ENCODE data around the gene HERPUD1.
A peak's percentile ranks its signal among the peaks of the same experiment; 100 is the strongest.

Gene HERPUD1

GRCh38 chr16:56894331-56894917 lies 37.5 kb upstream of the HERPUD1 start:
- H3K4me1 ChIP-seq (ENCODE audit: control insufficient read depth in 1 of 2, insufficient read depth in 2 of 2, low read length in 2 of 2) = no peaks in the 10 kb centered on the region
- no peak overlapping the region for H3K4me3 ChIP-seq (ENCODE audit: low read depth in 1 of 2, low read length in 2 of 2)
- H3K27ac ChIP-seq (ENCODE audit: low read length) = no peak overlapping the region
- no peaks in the 10 kb centered on the region for H3K9me3 ChIP-seq (ENCODE audit: control insufficient read depth in 1 of 2, low read length in 2 of 2)
- no peaks in the 10 kb centered on the region for H3K36me3 ChIP-seq (ENCODE audit: control insufficient read depth in 1 of 2, insufficient read depth in 2 of 2, low read length in 2 of 2)
- no peaks in the 10 kb centered on the region for H3K27me3 ChIP-seq (ENCODE audit: low read depth, low read length)

- H3K36me3 ChIP-seq (ENCODE audit: control insufficient read depth in 1 of 2, insufficient read depth in 2 of 2, low read length in 2 of 2) = no peaks in the 10 kb centered on the region
- H3K4me3 ChIP-seq (ENCODE audit: low read depth in 1 of 2, low read length in 2 of 2) = no peak overlapping the region
- H3K27ac ChIP-seq (ENCODE audit: low read length) = no peak overlapping the region
- H3K4me1 ChIP-seq (ENCODE audit: control insufficient read depth in 1 of 2, insufficient read depth in 2 of 2, low read length in 2 of 2) = no peaks in the 10 kb centered on the region
- no peaks in the 10 kb centered on the region for H3K9me3 ChIP-seq (ENCODE audit: control insufficient read depth in 1 of 2, low read length in 2 of 2)
- H3K27me3 ChIP-seq (ENCODE audit: low read depth, low read length) = no peaks in the 10 kb centered on the region
Observed at GRCh38 chr16:56895813-56896212, 36.1 kb upstream of the HERPUD1 start.

- Histone ChIP-seq H3K9me3 (ENCODE audit: control insufficient read depth in 1 of 2, low read length in 2 of 2) (no peaks in the 10 kb centered on the region), H3K4me3 (ENCODE audit: low read depth in 1 of 2, low read length in 2 of 2) (no peak overlapping the region), H3K27ac (ENCODE audit: low read length) (no peak overlapping the region), H3K27me3 (ENCODE audit: low read depth, low read length) (no peaks in the 10 kb centered on the region), H3K36me3 (ENCODE audit: control insufficient read depth in 1 of 2, insufficient read depth in 2 of 2, low read length in 2 of 2) (no peaks in the 10 kb centered on the region), H3K4me1 (ENCODE audit: control insufficient read depth in 1 of 2, insufficient read depth in 2 of 2, low read length in 2 of 2) (no peaks in the 10 kb centered on the region)
Observed at GRCh38 chr16:56896244-56896643, 35.7 kb upstream of the HERPUD1 start.

GRCh38 chr16:56897026-56897799 lies 34.7 kb upstream of the HERPUD1 start:
- no peak overlapping the region for H3K4me3 ChIP-seq (ENCODE audit: low read depth in 1 of 2, low read length in 2 of 2)
- H3K4me1 ChIP-seq (ENCODE audit: control insufficient read depth in 1 of 2, insufficient read depth in 2 of 2, low read length in 2 of 2) = no peaks in the 10 kb centered on the region
- no peaks in the 10 kb centered on the region for H3K9me3 ChIP-seq (ENCODE audit: control insufficient read depth in 1 of 2, low read length in 2 of 2)
- H3K27me3 ChIP-seq (ENCODE audit: low read depth, low read length) = no peaks in the 10 kb centered on the region
- H3K27ac ChIP-seq (ENCODE audit: low read length) = no peak overlapping the region
- H3K36me3 ChIP-seq (ENCODE audit: control insufficient read depth in 1 of 2, insufficient read depth in 2 of 2, low read length in 2 of 2) = no peaks in the 10 kb centered on the region

GRCh38 chr16:56898847-56899246 lies 33.1 kb upstream of the HERPUD1 start:
- H3K4me3 ChIP-seq (ENCODE audit: low read depth in 1 of 2, low read length in 2 of 2) = no peak overlapping the region
- no peaks in the 10 kb centered on the region for H3K9me3 ChIP-seq (ENCODE audit: control insufficient read depth in 1 of 2, low read length in 2 of 2)
- no peaks in the 10 kb centered on the region for H3K27me3 ChIP-seq (ENCODE audit: low read depth, low read length)
- H3K4me1 ChIP-seq (ENCODE audit: control insufficient read depth in 1 of 2, insufficient read depth in 2 of 2, low read length in 2 of 2) = no peaks in the 10 kb centered on the region
- H3K36me3 ChIP-seq (ENCODE audit: control insufficient read depth in 1 of 2, insufficient read depth in 2 of 2, low read length in 2 of 2) = no peaks in the 10 kb centered on the region
- no peak overlapping the region for H3K27ac ChIP-seq (ENCODE audit: low read length)

GRCh38 chr16:56903866-56904265 lies 28.1 kb upstream of the HERPUD1 start:
- H3K27ac ChIP-seq (ENCODE audit: low read length) = no peak overlapping the region
- H3K4me1 ChIP-seq (ENCODE audit: control insufficient read depth in 1 of 2, insufficient read depth in 2 of 2, low read length in 2 of 2) = no peaks in the 10 kb centered on the region
- H3K9me3 ChIP-seq (ENCODE audit: control insufficient read depth in 1 of 2, low read length in 2 of 2) = no peaks in the 10 kb centered on the region
- no peaks in the 10 kb centered on the region for H3K27me3 ChIP-seq (ENCODE audit: low read depth, low read length)
- H3K4me3 ChIP-seq (ENCODE audit: low read depth in 1 of 2, low read length in 2 of 2) = no peak overlapping the region
- no peaks in the 10 kb centered on the region for H3K36me3 ChIP-seq (ENCODE audit: control insufficient read depth in 1 of 2, insufficient read depth in 2 of 2, low read length in 2 of 2)

GRCh38 chr16:56907401-56907800 lies 24.5 kb upstream of the HERPUD1 start:
- Histone ChIP-seq H3K4me1 (ENCODE audit: control insufficient read depth in 1 of 2, insufficient read depth in 2 of 2, low read length in 2 of 2) (peaks cover 0 to 8% of the 10 kb centered on the region in 2 donors), H3K36me3 (ENCODE audit: control insufficient read depth in 1 of 2, insufficient read depth in 2 of 2, low read length in 2 of 2) (no peaks in the 10 kb centered on the region), H3K9me3 (ENCODE audit: control insufficient read depth in 1 of 2, low read length in 2 of 2) (no peaks in the 10 kb centered on the region), H3K4me3 (ENCODE audit: low read depth in 1 of 2, low read length in 2 of 2) (no peak overlapping the region), H3K27me3 (ENCODE audit: low read depth, low read length) (no peaks in the 10 kb centered on the region), H3K27ac (ENCODE audit: low read length) (no peak overlapping the region)

- Histone ChIP-seq H3K27me3 (ENCODE audit: low read depth, low read length) (no peaks in the 10 kb centered on the region), H3K27ac (ENCODE audit: low read length) (no peak overlapping the region), H3K4me3 (ENCODE audit: low read depth in 1 of 2, low read length in 2 of 2) (no peak overlapping the region), H3K4me1 (ENCODE audit: control insufficient read depth in 1 of 2, insufficient read depth in 2 of 2, low read length in 2 of 2) (peaks cover 0 to 8% of the 10 kb centered on the region in 2 donors), H3K36me3 (ENCODE audit: control insufficient read depth in 1 of 2, insufficient read depth in 2 of 2, low read length in 2 of 2) (no peaks in the 10 kb centered on the region), H3K9me3 (ENCODE audit: control insufficient read depth in 1 of 2, low read length in 2 of 2) (no peaks in the 10 kb centered on the region)
Observed at GRCh38 chr16:56909527-56909979, 22.4 kb upstream of the HERPUD1 start.

- H3K9me3 ChIP-seq (ENCODE audit: control insufficient read depth in 1 of 2, low read length in 2 of 2) = no peaks in the 10 kb centered on the region
- no peaks in the 10 kb centered on the region for H3K36me3 ChIP-seq (ENCODE audit: control insufficient read depth in 1 of 2, insufficient read depth in 2 of 2, low read length in 2 of 2)
- no peaks in the 10 kb centered on the region for H3K27me3 ChIP-seq (ENCODE audit: low read depth, low read length)
- H3K27ac ChIP-seq (ENCODE audit: low read length) = no peak overlapping the region
- H3K4me3 ChIP-seq (ENCODE audit: low read depth in 1 of 2, low read length in 2 of 2) = no peak overlapping the region
- H3K4me1 ChIP-seq (ENCODE audit: control insufficient read depth in 1 of 2, insufficient read depth in 2 of 2, low read length in 2 of 2) = peaks cover 0 to 8% of the 10 kb centered on the region in 2 donors
Observed at GRCh38 chr16:56910112-56910511, 21.8 kb upstream of the HERPUD1 start.

GRCh38 chr16:56910654-56911539 lies 21.0 kb upstream of the HERPUD1 start:
- H3K27ac ChIP-seq (ENCODE audit: low read length) = peak overlapping the region; percentile 67
- H3K36me3 ChIP-seq (ENCODE audit: control insufficient read depth in 1 of 2, insufficient read depth in 2 of 2, low read length in 2 of 2) = no peaks in the 10 kb centered on the region

More at GRCh38 chr16:56910654-56911539, 21.0 kb upstream of the HERPUD1 start:
- no peak overlapping the region for H3K4me3 ChIP-seq (ENCODE audit: low read depth in 1 of 2, low read length in 2 of 2)
- no peaks in the 10 kb centered on the region for H3K9me3 ChIP-seq (ENCODE audit: control insufficient read depth in 1 of 2, low read length in 2 of 2)
- H3K4me1 ChIP-seq (ENCODE audit: control insufficient read depth in 1 of 2, insufficient read depth in 2 of 2, low read length in 2 of 2) = peaks cover 0 to 8% of the 10 kb centered on the region in 2 donors
- no peaks in the 10 kb centered on the region for H3K27me3 ChIP-seq (ENCODE audit: low read depth, low read length)

Data from muscle layer of duodenum (tissue), 2 donors.